Fibroblast of the aortic adventitia (primary cell): Measurements from ENCODE around the gene DEPP1. TPM values are rescaled to one million over a fixed set of nuclear protein-coding genes. Genes with fewer than 3 reads are reported as not detected.
A peak's percentile ranks its signal among the peaks of the same experiment; 100 is the strongest.

ENCODE experiments used
- DNase-seq: peaks from one replicate; pipeline ENCODE4 v3.0.0-alpha.2; 2010; ENCODE audit warnings: low read depth
- H3K4me3 ChIP-seq: 2 replicates; pipeline ENCODE4 v1.5.1; 2011; ENCODE audit warnings: low read depth, mild to moderate bottlenecking, control low read depth, low read length, moderate library complexity
- CTCF ChIP-seq: IDR thresholded peaks from 2 replicates; pipeline ENCODE4 v1.5.1; 2011; ENCODE audit warnings: mild to moderate bottlenecking, low read length, control low read depth, inconsistent platforms; ENCODE audit not compliant: insufficient read depth
- total RNA-seq: library from RNA; depleted of rRNA; stranded (reverse); fragments of >200 nt; gene quantifications from 2 replicates; pipeline ENCODE4 v1.2.3, GENCODE V29; 2012; ENCODE audit warnings: low replicate concordance

DEPP1 gene
- total RNA-seq, 1 donor, result 17.3 TPM

GRCh38 chr10:44946205-44946604, 32.4 kb downstream of the DEPP1 start:
- peak; percentile 31 for DNase-seq
- no peak for TF ChIP-seq CTCF
- no peak overlapping the region for H3K4me3 ChIP-seq

- no peak for TF ChIP-seq CTCF
- DNase-seq, result no peak
- H3K4me3 ChIP-seq, result no peak overlapping the region
Measured at GRCh38 chr10:44944354-44944753, 34.3 kb downstream of the DEPP1 start.

- no peak for TF ChIP-seq CTCF
- H3K4me3 ChIP-seq, result no peak overlapping the region
- no peak for DNase-seq
Measured at GRCh38 chr10:44939691-44940401, 38.8 kb downstream of the DEPP1 start.

GRCh38 chr10:44938956-44939355, 39.7 kb downstream of the DEPP1 start:
- TF ChIP-seq CTCF, result no peak
- no peak overlapping the region for H3K4me3 ChIP-seq
- DNase-seq, result no peak

- no peak overlapping the region for H3K4me3 ChIP-seq
- DNase-seq, result no peak
- no peak for TF ChIP-seq CTCF
Measured at GRCh38 chr10:44937196-44938005, 41.2 kb downstream of the DEPP1 start.

- no peak for TF ChIP-seq CTCF
- H3K4me3 ChIP-seq, result no peak overlapping the region
- no peak for DNase-seq
Measured at GRCh38 chr10:44936314-44936975, 42.2 kb downstream of the DEPP1 start.
